ENCODE results near the gene MUC4. TPM values are rescaled to one million over a fixed set of nuclear protein-coding genes. Genes with fewer than 3 reads are reported as not detected.

The MUC4 gene, protein sequence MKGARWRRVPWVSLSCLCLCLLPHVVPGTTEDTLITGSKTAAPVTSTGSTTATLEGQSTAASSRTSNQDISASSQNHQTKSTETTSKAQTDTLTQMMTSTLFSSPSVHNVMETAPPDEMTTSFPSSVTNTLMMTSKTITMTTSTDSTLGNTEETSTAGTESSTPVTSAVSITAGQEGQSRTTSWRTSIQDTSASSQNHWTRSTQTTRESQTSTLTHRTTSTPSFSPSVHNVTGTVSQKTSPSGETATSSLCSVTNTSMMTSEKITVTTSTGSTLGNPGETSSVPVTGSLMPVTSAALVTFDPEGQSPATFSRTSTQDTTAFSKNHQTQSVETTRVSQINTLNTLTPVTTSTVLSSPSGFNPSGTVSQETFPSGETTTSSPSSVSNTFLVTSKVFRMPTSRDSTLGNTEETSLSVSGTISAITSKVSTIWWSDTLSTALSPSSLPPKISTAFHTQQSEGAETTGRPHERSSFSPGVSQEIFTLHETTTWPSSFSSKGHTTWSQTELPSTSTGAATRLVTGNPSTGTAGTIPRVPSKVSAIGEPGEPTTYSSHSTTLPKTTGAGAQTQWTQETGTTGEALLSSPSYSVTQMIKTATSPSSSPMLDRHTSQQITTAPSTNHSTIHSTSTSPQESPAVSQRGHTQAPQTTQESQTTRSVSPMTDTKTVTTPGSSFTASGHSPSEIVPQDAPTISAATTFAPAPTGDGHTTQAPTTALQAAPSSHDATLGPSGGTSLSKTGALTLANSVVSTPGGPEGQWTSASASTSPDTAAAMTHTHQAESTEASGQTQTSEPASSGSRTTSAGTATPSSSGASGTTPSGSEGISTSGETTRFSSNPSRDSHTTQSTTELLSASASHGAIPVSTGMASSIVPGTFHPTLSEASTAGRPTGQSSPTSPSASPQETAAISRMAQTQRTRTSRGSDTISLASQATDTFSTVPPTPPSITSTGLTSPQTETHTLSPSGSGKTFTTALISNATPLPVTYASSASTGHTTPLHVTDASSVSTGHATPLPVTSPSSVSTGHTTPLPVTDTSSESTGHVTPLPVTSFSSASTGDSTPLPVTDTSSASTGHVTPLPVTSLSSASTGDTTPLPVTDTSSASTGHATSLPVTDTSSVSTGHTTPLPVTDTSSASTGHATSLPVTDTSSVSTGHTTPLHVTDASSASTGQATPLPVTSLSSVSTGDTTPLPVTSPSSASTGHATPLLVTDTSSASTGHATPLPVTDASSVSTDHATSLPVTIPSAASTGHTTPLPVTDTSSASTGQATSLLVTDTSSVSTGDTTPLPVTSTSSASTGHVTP (N-terminal part only)
- total RNA-seq: 1 to 10 TPM in 1 of 4 donors, under 1 TPM in 2, not detected in 1; under 0.01 to 6.4 (median 0.36) TPM
- polyA plus RNA-seq: 100 to 1,000 TPM in 1 of 3 donors, 1 to 10 TPM in 2; 8.4 to 195 (median 8.8) TPM

- WGBS, 2 donors: 7 to 46% methylated on average over 14 of the region's 14 CpGs
- Histone ChIP-seq H3K4me1 (no peaks in the 10 kb centered on the region), H3K36me3 (no peaks in the 10 kb centered on the region), H3K27ac (no peak within 1 kb of the TSS), H3K9me3 (no peaks in the 10 kb centered on the region), H3K4me3 (no peak within 1 kb of the TSS), H3K27me3 (peaks cover 7 to 21% (median 8%) of the 10 kb centered on the region in 3 donors)
- TF ChIP-seq POLR2AphosphoS5 (IDR thresholded peaks at IDR 0.05) (peak in 1 of 4 donors; percentile 47), CTCF (IDR thresholded peaks at IDR 0.05) (no peak), POLR2A (IDR thresholded peaks at IDR 0.05) (peak in 1 of 2 donors; percentile 80)
- intact Hi-C loops (cut with DNase I): no loop called here
- DNase-seq: peak; percentile 54
These were observed at the start of gene MUC4 for GRCh38 chr3:195811756-195812155. TSS of gene MUC4 (minus strand) at chr3:195811929. CDS start at chr3:195811817, 112 bp downstream.

- no peak for DNase-seq
- no peaks in the 10 kb centered on the region for H3K27me3 ChIP-seq
- H3K27ac ChIP-seq: no peak overlapping the region
- H3K4me3 ChIP-seq: no peak overlapping the region
- peaks cover 0 to 8% (median under 1%) of the 10 kb centered on the region in 4 donors for H3K36me3 ChIP-seq
- H3K4me1 ChIP-seq: peaks cover 0 to 23% (median 17%) of the 10 kb centered on the region in 4 donors
- no peak for TF ChIP-seq POLR2AphosphoS5 (IDR thresholded peaks at IDR 0.05)
- no peak for TF ChIP-seq EP300 (IDR thresholded peaks at IDR 0.05)
- TF ChIP-seq CTCF (IDR thresholded peaks at IDR 0.05): no peak
- TF ChIP-seq POLR2A (IDR thresholded peaks at IDR 0.05): no peak
- WGBS, 2 donors: 66% methylated on average over 6 of the region's 6 CpGs
- no peaks in the 10 kb centered on the region for H3K9me3 ChIP-seq
- intact Hi-C loops (cut with DNase I): no loop called here
These were observed 48.7 kb upstream of the MUC4 start for GRCh38 chr3:195860456-195860855.

GRCh38 chr3:195859846-195860411 lies 48.2 kb upstream of the MUC4 start:
- 86 to 91% methylated on average over 23 of the region's 23 CpGs for WGBS, 2 donors
- TF ChIP-seq POLR2AphosphoS5 (IDR thresholded peaks at IDR 0.05) (no peak), POLR2A (IDR thresholded peaks at IDR 0.05) (no peak), EP300 (IDR thresholded peaks at IDR 0.05) (no peak), CTCF (IDR thresholded peaks at IDR 0.05) (no peak)
- no peak for DNase-seq
- intact Hi-C loops (cut with DNase I): no loop called here
- peak overlapping the region in 1 of 4 donors; percentile 41 for H3K27ac ChIP-seq
- H3K4me1 ChIP-seq: peaks cover 0 to 23% (median 17%) of the 10 kb centered on the region in 4 donors
- peaks cover 0 to 8% (median 0%) of the 10 kb centered on the region in 4 donors for H3K36me3 ChIP-seq
- no peaks in the 10 kb centered on the region for H3K27me3 ChIP-seq
- no peak overlapping the region for H3K4me3 ChIP-seq
- no peaks in the 10 kb centered on the region for H3K9me3 ChIP-seq
